HL-60 (cell line): Measurements from ENCODE around the gene ANKRD40CL.

Experiments used
- DNase-seq, 2 experiments: peaks; one replicate each; pipeline ENCODE4 v3.0.0-alpha.2; 2010 to 2020; ENCODE audit warnings: low read depth in 1 of 2, low spot score in 1 of 2
- H3K27ac ChIP-seq: fragments of 250-450 bp; sonication (Bioruptor Pico); replicated peaks from 2 replicates; pipeline ENCODE4 v1.5.1; 2020; ENCODE audit warnings: mild to moderate bottlenecking, moderate library complexity
- H3K27me3 ChIP-seq: fragments of 250-450 bp; sonication (Bioruptor Pico); 2 replicates; pipeline ENCODE4 v1.5.1; 2021; ENCODE audit warnings: mild to moderate bottlenecking, moderate library complexity; ENCODE audit not compliant: insufficient read depth, poor library complexity, severe bottlenecking
- H3K4me3 ChIP-seq: replicated peaks from 2 replicates; pipeline ENCODE4 v1.5.1; 2011; ENCODE audit warnings: mild to moderate bottlenecking, control low read depth, low read length; ENCODE audit not compliant: insufficient read depth
- CTCF ChIP-seq: IDR thresholded peaks from one replicate; pipeline ENCODE4 v1.5.1; 2011; ENCODE audit warnings: low read length, control low read depth, inconsistent platforms; ENCODE audit not compliant: insufficient read depth
- GABPA ChIP-seq: IDR thresholded peaks from 2 replicates; pipeline ENCODE4 v1.6.1; 2012; ENCODE audit warnings: low read depth
- POLR2AphosphoS5 ChIP-seq: IDR thresholded peaks from 2 replicates; pipeline ENCODE4 v1.6.1; 2012; ENCODE audit warnings: low read depth
- REST ChIP-seq: IDR thresholded peaks from 2 replicates; pipeline ENCODE4 v1.6.1; 2012; ENCODE audit warnings: low read depth; ENCODE audit not compliant: insufficient replicate concordance
- SPI1 ChIP-seq: IDR thresholded peaks from 2 replicates; pipeline ENCODE4 v1.6.1; 2012; ENCODE audit warnings: low read depth, mild to moderate bottlenecking, borderline replicate concordance

Gene ANKRD40CL

GRCh38 chr17:50766222-50767023 lies 895 bp downstream of the ANKRD40CL start:
- Histone ChIP-seq H3K27ac (no peak overlapping the region), H3K4me3 (no peak overlapping the region), H3K27me3 (no peaks in the 10 kb centered on the region)
- TF ChIP-seq POLR2AphosphoS5 (no peak), GABPA (no peak)
- no peak for DNase-seq

GRCh38 chr17:50765454-50766221 lies 1.7 kb downstream of the ANKRD40CL start:
- peak overlapping the region; percentile 61 for H3K27ac ChIP-seq
- no peak overlapping the region for H3K4me3 ChIP-seq
- peak in 1 of 2 experiments; percentile 75 for DNase-seq
- no peaks in the 10 kb centered on the region for H3K27me3 ChIP-seq
- TF ChIP-seq CTCF (no peak), SPI1 (peak; percentile 49; the same call in 1 of the 2 replicates)

GRCh38 chr17:50764734-50765149 lies 2.6 kb downstream of the ANKRD40CL start:
- Histone ChIP-seq H3K27me3 (no peaks in the 10 kb centered on the region), H3K4me3 (no peak overlapping the region), H3K27ac (peak overlapping the region; percentile 61)
- DNase-seq = no peak
- TF ChIP-seq SPI1 (no peak), REST (no peak), POLR2AphosphoS5 (no peak), GABPA (no peak), CTCF (no peak)

GRCh38 chr17:50763716-50764475 lies 3.4 kb downstream of the ANKRD40CL start:
- H3K27ac ChIP-seq = no peak overlapping the region; the same call in 1 of the 2 replicates

More at GRCh38 chr17:50763716-50764475, 3.4 kb downstream of the ANKRD40CL start:
- TF ChIP-seq CTCF (no peak), POLR2AphosphoS5 (no peak), REST (no peak), SPI1 (no peak), GABPA (no peak)
- Histone ChIP-seq H3K4me3 (no peak overlapping the region), H3K27me3 (no peaks in the 10 kb centered on the region)
- DNase-seq = no peak
